ENCODE data around the gene DRC1.

DRC1 gene

GRCh38 chr2:26485725-26486418, 84.2 kb downstream of the DRC1 start:
- no peak overlapping the region for H3K4me3 ChIP-seq (ENCODE audit: low read depth, low read length)
- TF ChIP-seq CTCF (IDR thresholded peaks at IDR 0.05; ENCODE audit: control insufficient read depth, extremely low read depth, insufficient read depth), result no peak
- DNase-seq (ENCODE audit: low read depth), result no peak

GRCh38 chr2:26486789-26487188, 85.1 kb downstream of the DRC1 start:
- no peak for DNase-seq (ENCODE audit: low read depth)
- no peak overlapping the region for H3K4me3 ChIP-seq (ENCODE audit: low read depth, low read length)

GRCh38 chr2:26487192-26487591, 85.5 kb downstream of the DRC1 start:
- DNase-seq (ENCODE audit: low read depth), result no peak
- no peak for TF ChIP-seq CTCF (IDR thresholded peaks at IDR 0.05; ENCODE audit: control insufficient read depth, extremely low read depth, insufficient read depth)
- no peak overlapping the region for H3K4me3 ChIP-seq (ENCODE audit: low read depth, low read length)

More at GRCh38 chr2:26486789-26487188, 85.1 kb downstream of the DRC1 start:
- TF ChIP-seq CTCF (IDR thresholded peaks at IDR 0.05; ENCODE audit: control insufficient read depth, extremely low read depth, insufficient read depth), result no peak

- TF ChIP-seq CTCF (IDR thresholded peaks at IDR 0.05; ENCODE audit: control insufficient read depth, extremely low read depth, insufficient read depth), result no peak
- no peak for DNase-seq (ENCODE audit: low read depth)
- no peak overlapping the region for H3K4me3 ChIP-seq (ENCODE audit: low read depth, low read length)
These were observed 86.9 kb downstream of the DRC1 start for GRCh38 chr2:26488463-26489212.

GRCh38 chr2:26489213-26489850, 87.6 kb downstream of the DRC1 start:
- no peak for DNase-seq (ENCODE audit: low read depth)
- no peak for TF ChIP-seq CTCF (IDR thresholded peaks at IDR 0.05; ENCODE audit: control insufficient read depth, extremely low read depth, insufficient read depth)

GRCh38 chr2:26491563-26492167, 89.9 kb downstream of the DRC1 start:
- no peak for TF ChIP-seq CTCF (IDR thresholded peaks at IDR 0.05; ENCODE audit: control insufficient read depth, extremely low read depth, insufficient read depth)
- H3K4me3 ChIP-seq (ENCODE audit: low read depth, low read length), result no peak overlapping the region
- no peak for DNase-seq (ENCODE audit: low read depth)

More at GRCh38 chr2:26489213-26489850, 87.6 kb downstream of the DRC1 start:
- no peak overlapping the region for H3K4me3 ChIP-seq (ENCODE audit: low read depth, low read length)

Data from LNCaP clone FGC (cell line).